Left ventricle myocardium inferior (tissue), 1 donor: Measurements from ENCODE around the gene RACGAP1. TPM values are rescaled to one million over a fixed set of nuclear protein-coding genes. Genes with fewer than 3 reads are reported as not detected.

Source experiments
- DNase-seq: peaks from one replicate; pipeline ENCODE4 v3.0.0-alpha.2; 2020
- H3K27ac ChIP-seq: fragments of 200-600 bp; replicated peaks from 2 replicates; pipeline ENCODE4 v1.8.0; 2021
- H3K27me3 ChIP-seq: fragments of 200-600 bp; 2 replicates; pipeline ENCODE4 v1.8.0; 2021; ENCODE audit warnings: low read depth
- H3K36me3 ChIP-seq: fragments of 200-600 bp; 2 replicates; pipeline ENCODE4 v1.8.0; 2021
- H3K4me1 ChIP-seq: fragments of 200-600 bp; 2 replicates; pipeline ENCODE4 v1.8.0; 2021
- H3K4me3 ChIP-seq: fragments of 200-600 bp; 2 replicates; pipeline ENCODE4 v1.8.0; 2021; ENCODE audit warnings: mild to moderate bottlenecking, moderate library complexity
- H3K9me3 ChIP-seq: fragments of 200-600 bp; replicated peaks from 2 replicates; pipeline ENCODE4 v1.8.0; 2021
- intact Hi-C: fragments of 100-400 bp; cut with micrococcal nuclease; formaldehyde crosslinking; loops from one replicate; pipeline ENCODE4 v1.11.0; 2022
- total RNA-seq: library from RNA; stranded (reverse); fragmentation: NEBNext Ultra II Directional; extraction: Animal tissue kit (Norgen Biotek cat#: 25700); gene quantifications from one replicate; pipeline ENCODE4 v1.2.1, GENCODE V29; 2021
- TF ChIP-seq, protein P1 (sequence below): fragments of 200-600 bp; IDR thresholded peaks from 2 replicates; pipeline ENCODE4 v1.8.0; 2021; ENCODE audit warnings: antibody characterized with exemption, mild to moderate bottlenecking, borderline replicate concordance
- donor health status: DM: no; HTN: yes; CAD: no; lungs with severe emphysema.

Gene RACGAP1
- total RNA-seq, 1 donor from 2014 or later = 5.4 TPM

- no peaks in the 10 kb centered on the region for H3K36me3 ChIP-seq
- no peak overlapping the region for H3K4me3 ChIP-seq
- TF ChIP-seq, protein P1, sequence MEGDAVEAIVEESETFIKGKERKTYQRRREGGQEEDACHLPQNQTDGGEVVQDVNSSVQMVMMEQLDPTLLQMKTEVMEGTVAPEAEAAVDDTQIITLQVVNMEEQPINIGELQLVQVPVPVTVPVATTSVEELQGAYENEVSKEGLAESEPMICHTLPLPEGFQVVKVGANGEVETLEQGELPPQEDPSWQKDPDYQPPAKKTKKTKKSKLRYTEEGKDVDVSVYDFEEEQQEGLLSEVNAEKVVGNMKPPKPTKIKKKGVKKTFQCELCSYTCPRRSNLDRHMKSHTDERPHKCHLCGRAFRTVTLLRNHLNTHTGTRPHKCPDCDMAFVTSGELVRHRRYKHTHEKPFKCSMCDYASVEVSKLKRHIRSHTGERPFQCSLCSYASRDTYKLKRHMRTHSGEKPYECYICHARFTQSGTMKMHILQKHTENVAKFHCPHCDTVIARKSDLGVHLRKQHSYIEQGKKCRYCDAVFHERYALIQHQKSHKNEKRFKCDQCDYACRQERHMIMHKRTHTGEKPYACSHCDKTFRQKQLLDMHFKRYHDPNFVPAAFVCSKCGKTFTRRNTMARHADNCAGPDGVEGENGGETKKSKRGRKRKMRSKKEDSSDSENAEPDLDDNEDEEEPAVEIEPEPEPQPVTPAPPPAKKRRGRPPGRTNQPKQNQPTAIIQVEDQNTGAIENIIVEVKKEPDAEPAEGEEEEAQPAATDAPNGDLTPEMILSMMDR = no peak
- H3K27me3 ChIP-seq = peaks cover 29% of the 10 kb centered on the region
- H3K4me1 ChIP-seq = peaks cover 20% of the 10 kb centered on the region
- DNase-seq = no peak
- no peaks in the 10 kb centered on the region for H3K9me3 ChIP-seq
- no peak overlapping the region for H3K27ac ChIP-seq
- intact Hi-C loops = no loop called here
Observed at GRCh38 chr12:49979016-49979586, 46.2 kb downstream of the RACGAP1 start.

GRCh38 chr12:49978125-49978524 lies 47.2 kb downstream of the RACGAP1 start:
- TF ChIP-seq, protein P1 = no peak

GRCh38 chr12:49976557-49976956 lies 48.7 kb downstream of the RACGAP1 start:
- Histone ChIP-seq H3K9me3 (no peaks in the 10 kb centered on the region), H3K4me3 (no peak overlapping the region), H3K4me1 (peaks cover 15% of the 10 kb centered on the region), H3K36me3 (no peaks in the 10 kb centered on the region), H3K27me3 (peaks cover 38% of the 10 kb centered on the region), H3K27ac (no peak overlapping the region)
- DNase-seq = no peak
- intact Hi-C loops = no loop called here
- TF ChIP-seq, protein P1 = no peak

More at GRCh38 chr12:49978125-49978524, 47.2 kb downstream of the RACGAP1 start:
- no peaks in the 10 kb centered on the region for H3K9me3 ChIP-seq
- H3K4me3 ChIP-seq = no peak overlapping the region
- intact Hi-C loops = no loop called here
- no peak for DNase-seq
- H3K36me3 ChIP-seq = no peaks in the 10 kb centered on the region
- no peak overlapping the region for H3K27ac ChIP-seq
- peaks cover 15% of the 10 kb centered on the region for H3K4me1 ChIP-seq
- peaks cover 37% of the 10 kb centered on the region for H3K27me3 ChIP-seq

DNA sequence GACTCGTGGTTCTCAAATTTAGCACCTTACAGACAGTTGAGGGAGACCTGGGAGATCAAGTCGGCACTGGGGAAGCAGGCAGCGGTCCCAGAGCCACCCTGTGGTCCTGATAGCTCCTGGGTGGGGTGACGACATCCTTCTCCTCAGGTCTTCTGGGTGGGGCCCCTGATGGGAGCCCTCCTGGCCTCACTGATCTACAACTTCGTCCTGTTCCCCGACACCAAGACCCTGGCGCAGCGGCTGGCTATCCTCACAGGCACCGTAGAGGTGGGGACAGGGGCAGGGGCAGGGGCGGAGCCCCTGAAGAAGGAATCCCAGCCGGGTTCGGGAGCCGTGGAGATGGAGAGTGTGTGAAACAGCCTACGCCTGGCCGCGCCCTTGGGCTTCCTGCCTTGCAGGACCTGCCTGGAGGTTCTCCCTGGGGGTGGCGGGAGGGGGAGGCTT lies 50.0 kb downstream of the RACGAP1 start:
- intact Hi-C loops = no loop called here
- DNase-seq = no peak
- Histone ChIP-seq H3K9me3 (no peaks in the 10 kb centered on the region), H3K27ac (peak overlapping the region; percentile 6), H3K4me1 (peaks cover 15% of the 10 kb centered on the region), H3K4me3 (no peak overlapping the region), H3K36me3 (no peaks in the 10 kb centered on the region), H3K27me3 (peaks cover 47% of the 10 kb centered on the region)
- TF ChIP-seq, protein P1 = no peak

DNA sequence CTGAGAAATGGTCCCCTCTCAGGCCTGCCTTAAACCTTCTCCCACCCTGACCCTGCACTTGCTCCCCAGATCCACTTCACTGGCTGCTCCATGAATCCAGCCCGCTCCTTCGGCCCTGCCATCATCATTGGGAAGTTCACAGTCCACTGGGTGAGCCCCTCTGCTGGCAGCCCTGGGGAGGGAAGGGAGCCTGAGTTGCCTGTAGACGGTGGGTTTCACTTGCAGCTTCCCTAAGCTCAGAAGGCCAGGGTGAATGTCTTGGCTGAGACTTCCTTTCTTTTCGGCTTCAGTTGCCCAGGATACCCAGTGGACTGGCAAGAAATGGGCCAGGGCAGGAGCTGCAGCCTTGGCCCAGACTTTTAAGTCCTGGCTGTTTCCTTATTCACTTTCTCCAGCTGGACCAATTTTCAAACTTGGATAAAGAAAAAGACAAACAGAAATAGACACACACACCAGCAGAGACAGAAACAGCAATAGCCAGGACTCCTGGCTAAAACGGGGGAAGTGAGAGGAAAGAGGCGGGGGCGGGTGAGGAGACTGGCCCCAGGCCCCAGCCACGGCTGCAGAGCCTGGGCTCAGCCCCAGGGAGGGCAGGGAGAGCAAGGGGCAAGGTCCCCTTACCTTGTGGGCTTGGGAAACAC lies 50.5 kb downstream of the RACGAP1 start:
- peaks cover 15% of the 10 kb centered on the region for H3K4me1 ChIP-seq
- no peaks in the 10 kb centered on the region for H3K9me3 ChIP-seq
- TF ChIP-seq, protein P1 = no peak
- DNase-seq = no peak
- intact Hi-C loops = no loop called here
- peaks cover 52% of the 10 kb centered on the region for H3K27me3 ChIP-seq
- H3K36me3 ChIP-seq = no peaks in the 10 kb centered on the region
- no peak overlapping the region for H3K4me3 ChIP-seq
- peak overlapping the region; percentile 6 for H3K27ac ChIP-seq
